Anterior cingulate cortex (tissue), 58 donors: Measurements from ENCODE around the gene HS3ST2.
A peak's percentile ranks its signal among the peaks of the same experiment; 100 is the strongest.
"Not testable (repeated sequence)": the region's sequence is repeated elsewhere in the genome, so short reads cannot be mapped to it uniquely, and the experiment has no call there.

Source experiments
- DNase-seq, 58 donors: peaks; one replicate each; lab custom pipeline; 2025; lab: John Stamatoyannopoulos, UW

The HS3ST2 gene

DNA sequence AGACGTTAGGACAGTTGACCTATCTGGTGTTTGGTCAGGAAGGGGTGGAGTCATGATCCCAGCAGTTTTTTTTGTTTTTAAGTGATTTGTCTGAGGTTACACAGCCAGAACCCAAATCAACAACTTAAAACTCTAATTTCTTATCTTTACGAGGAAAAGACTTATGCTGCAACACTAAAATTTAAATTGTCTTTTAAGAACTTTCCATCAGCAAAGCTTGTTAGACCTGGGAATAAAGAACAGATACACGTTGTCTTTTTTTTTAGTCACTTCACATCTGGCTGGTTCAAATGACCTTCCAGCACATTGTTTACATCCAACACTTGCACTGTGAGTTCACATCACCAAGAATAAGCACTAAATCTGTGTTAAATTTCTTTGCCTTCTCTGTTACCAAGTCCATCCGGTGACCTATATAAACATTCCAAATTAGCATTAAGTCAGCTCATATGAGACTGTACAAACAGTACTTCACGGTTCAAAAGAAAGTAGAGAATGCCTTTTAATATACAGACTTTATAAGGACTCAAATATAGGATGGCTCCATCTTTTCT, 115.0 kb downstream of the HS3ST2 start:
- no peak for DNase-seq

DNA sequence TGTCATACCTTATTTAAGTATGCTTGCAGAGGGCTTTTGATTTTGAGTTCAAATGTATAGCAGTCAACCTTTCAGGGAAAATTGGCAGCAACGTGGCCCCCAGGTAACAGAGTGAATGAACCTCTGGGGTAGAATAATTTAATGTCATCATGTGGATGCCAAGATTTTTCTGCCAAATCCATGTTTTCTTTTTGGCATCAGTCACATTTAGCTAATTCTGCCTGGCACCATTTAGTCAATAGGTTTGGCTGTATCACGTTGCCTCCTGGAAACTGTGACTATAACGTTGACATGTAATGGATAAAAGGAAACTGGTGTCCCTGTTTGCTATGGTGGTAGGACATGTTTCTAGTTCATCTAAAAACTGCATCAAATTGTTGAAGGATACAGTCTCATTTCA, 115.5 kb downstream of the HS3ST2 start:
- DNase-seq = no peak

DNA sequence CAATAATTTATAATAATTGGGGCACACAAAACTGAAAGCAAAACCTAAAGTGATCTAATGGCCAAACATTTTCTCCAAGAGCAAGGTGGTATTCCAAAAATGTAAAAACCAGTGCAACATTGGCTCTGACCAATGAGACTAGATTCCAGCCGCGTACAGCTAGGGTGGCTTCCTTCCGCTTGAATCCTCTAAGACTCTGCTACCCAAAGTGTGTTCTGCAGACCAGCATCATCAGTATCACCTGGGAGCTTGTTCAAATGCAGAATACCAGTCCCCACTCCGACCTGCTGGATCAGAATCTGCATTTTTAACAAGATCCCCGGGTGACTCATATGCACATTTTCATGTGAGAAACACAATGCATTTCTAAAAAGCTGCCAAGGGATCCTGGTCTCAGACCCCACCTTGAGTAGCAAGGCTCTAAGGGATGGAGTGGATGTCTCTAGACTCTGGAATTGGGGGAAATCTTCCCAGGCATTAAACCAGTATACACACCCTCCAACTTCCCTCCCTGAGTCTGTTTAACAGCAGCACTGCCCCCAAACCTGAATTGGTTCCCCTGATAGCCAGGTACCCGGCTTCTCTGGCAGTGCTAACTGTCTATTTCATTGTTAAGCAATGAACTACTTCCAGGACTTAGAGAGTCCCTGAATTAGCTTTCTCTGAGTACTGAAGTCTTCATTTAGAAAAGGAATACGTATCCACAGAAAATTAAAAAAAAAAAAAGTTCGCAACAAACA, 118.2 kb downstream of the HS3ST2 start:
- DNase-seq = no peak

GRCh38 chr16:22933173-22933572, 119.2 kb downstream of the HS3ST2 start:
- peak in 3 of 58 donors; percentile 4 to 24 (median 6) for DNase-seq

GRCh38 chr16:22934786-22935185, 120.8 kb downstream of the HS3ST2 start:
- DNase-seq = no peak

DNA sequence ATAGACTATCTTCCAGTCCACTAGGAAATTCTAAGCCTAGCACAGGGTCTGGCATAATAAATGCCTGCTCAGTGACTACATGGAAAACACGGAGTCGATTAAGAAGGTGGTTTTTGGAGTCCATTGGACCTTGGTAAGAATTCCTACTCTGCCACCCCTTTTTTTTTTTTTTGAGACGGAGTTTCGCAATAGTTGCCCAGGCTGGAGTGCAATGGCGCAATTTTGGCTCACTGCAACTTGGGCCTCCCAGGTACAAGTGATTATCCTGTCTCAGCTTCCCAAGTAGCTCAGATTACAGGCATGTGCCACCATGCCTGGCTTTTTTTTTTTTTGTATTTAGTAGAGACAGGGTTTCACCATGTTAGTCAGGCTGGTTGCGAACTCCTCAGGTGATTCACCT, 123.2 kb downstream of the HS3ST2 start:
- DNase-seq = no peak

- no peak for DNase-seq
Observed at GRCh38 chr16:22938647-22939046, 124.7 kb downstream of the HS3ST2 start.

DNA sequence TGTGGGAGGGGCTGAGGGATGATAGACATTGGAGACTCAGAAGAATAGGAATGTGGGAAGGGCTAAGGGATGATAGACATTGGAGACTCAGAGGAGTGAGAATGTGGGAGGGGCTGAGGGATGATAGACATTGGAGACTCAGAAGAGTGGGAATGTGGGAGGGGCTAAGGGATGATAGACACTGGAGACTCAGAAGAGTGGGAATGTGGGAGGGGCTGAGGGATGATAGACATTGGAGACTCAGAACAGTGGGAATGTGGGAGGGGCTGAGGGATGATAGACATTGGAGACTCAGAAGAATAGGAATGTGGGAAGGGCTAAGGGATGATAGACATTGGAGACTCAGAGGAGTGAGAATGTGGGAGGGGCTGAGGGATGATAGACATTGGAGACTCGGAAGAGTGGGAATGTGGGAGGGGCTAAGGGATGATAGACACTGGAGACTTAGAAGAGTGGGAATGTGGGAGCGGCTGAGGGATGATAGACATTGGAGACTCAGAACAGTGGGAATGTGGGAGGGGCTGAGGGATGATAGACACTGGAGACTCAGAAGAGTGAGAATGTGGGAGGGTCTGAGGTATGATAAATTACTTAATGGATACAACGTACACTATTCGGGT, 125.9 kb downstream of the HS3ST2 start:
- DNase-seq = not testable (repeated sequence)

- no peak for DNase-seq
Observed at GRCh38 chr16:22941970-22942501, 128.1 kb downstream of the HS3ST2 start.

DNA sequence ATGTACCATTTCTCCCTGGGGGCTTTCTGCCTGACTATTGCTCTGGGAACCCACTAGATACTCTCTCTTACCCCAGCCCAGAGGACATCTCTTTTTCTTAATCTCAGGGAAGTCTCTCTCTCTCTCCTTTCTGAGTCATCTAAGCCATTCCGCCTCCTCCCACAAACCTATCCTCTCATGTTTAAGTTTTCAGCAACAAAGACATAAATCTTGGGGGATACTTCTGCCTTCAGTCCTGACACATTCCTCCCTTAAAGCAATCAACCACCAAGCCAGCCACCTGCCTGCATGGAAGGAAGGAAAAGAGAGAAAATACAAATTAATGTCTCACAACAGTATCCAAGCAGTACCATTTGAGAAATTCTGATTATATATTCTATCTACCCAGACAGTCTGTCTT, 128.8 kb downstream of the HS3ST2 start:
- DNase-seq = no peak

GRCh38 chr16:22945361-22945760, 131.4 kb downstream of the HS3ST2 start:
- DNase-seq = peak in 7 of 58 donors; percentile 2 to 25 (median 11)

DNA sequence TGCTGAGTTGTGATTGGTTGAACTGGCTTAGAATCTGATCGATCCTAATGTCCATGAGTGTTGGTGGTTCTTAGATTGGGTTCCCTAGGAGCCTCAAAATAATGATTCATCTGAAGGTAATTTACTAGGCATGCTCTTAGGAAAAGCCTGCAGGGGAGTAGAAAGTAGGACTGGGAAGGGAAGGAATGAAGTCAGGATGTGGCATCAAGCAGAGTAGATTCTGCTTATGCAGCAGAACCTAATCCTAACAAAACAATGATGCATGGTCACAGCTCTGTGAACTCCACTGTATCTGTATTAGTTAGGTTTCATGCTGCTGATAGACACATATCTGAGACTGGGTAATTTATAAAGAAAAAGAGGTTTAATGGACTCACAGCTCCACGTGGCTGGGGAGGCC, 132.5 kb downstream of the HS3ST2 start:
- DNase-seq = no peak

DNA sequence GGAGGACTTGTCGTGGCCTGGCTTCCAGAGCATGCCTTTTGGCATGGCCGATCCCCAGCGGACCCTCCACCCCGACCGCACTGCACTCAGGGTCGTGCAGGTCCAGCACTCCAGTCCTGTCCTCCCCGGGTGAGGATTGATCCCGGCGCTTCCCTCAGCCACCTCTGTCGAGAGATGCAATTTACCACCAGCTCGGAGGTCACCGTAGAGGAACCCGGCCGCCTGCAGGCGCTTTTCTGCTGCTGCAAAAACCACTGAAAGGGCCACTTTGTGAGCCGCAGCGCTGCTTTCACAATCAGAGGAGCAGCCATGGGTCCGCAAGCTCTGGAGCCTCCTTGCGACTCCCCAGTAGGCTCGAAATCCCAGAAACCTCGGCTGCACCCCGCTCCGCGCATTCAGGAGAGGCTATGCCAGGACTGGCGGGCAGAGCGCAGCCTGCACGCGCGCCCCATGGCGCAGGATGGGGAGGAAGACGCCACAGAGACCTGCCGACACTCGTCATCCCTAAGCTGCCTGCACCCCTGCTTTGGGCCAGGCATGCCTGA, 134.2 kb downstream of the HS3ST2 start:
- peak in 16 of 58 donors; percentile 2 to 37 (median 11) for DNase-seq

GRCh38 chr16:22948603-22949368, 134.8 kb downstream of the HS3ST2 start:
- peak in 41 of 58 donors; percentile 4 to 73 (median 22) for DNase-seq

- peak in 3 of 58 donors; percentile 4 to 15 (median 9) for DNase-seq
Observed at GRCh38 chr16:22955461-22956070, 141.6 kb downstream of the HS3ST2 start.

DNA sequence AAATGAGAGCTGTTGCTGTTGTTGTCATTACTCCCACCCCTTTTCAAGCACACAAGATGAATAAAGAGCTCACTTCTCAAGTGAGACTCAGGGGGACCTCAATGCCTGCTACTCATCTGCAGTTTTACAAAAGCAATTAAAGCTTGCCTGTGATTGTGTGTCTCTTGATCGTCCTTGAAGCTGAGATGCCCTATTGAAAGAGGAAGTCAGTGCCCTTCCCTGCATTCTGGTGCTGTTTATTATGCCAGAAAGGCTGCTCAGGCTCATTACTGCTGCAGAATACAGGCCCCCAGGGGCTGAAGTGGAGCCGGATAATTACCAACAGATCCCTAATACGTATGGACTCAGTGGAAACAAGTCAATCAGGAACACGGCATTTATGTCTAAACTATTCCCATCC, 147.2 kb downstream of the HS3ST2 start:
- DNase-seq = no peak

DNA sequence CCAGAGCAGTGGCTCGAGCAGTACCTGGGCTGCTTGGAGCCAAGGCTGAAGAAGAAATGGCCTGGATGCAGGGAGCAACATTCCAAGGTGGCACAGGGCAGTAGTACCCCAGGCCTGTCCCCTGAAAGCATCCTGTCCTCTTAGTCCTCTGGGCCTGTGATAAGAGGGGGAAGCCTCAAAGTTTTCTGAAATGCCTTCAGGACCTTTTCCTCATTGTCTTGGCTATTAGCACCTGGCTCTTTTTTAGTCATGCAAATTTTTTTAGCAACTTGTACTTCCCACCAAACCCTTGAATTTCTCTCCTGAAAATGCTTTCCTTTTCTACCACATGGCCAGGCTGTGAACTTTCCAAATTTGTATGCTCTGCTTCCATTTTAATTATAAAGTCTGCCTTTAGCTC, 148.9 kb downstream of the HS3ST2 start:
- no peak for DNase-seq
